Measurements from ENCODE around the gene C11orf42. TPM values are rescaled to one million over a fixed set of nuclear protein-coding genes. Genes with fewer than 3 reads are reported as not detected.

C11orf42 gene
- total RNA-seq, 1 experiment from 2014 or later = not detected

GRCh38 chr11:6197466-6198200 is 7.7 kb upstream of the C11orf42 start:
- Histone ChIP-seq H3K4me1 (ENCODE audit: insufficient read depth, low read length) (peaks cover 3% of the 10 kb centered on the region; the same call in 1 of the 2 replicates), H3K79me2 (ENCODE audit: insufficient read depth, low read length) (no peaks in the 10 kb centered on the region), H3K27me3 (ENCODE audit: insufficient read depth, low read length) (no peaks in the 10 kb centered on the region), H3K14ac (ENCODE audit: insufficient read depth, low read length) (no peak overlapping the region), H2BK120ac (ENCODE audit: low read depth, low read length, poor library complexity, severe bottlenecking) (no peak overlapping the region), H3K9me3 (ENCODE audit: control insufficient read depth, low read depth, low read length) (no peaks in the 10 kb centered on the region), H2BK20ac (ENCODE audit: low read depth, low read length, poor library complexity, severe bottlenecking) (no peak overlapping the region), H3K23ac (ENCODE audit: insufficient read length, low read depth, low read length) (no peak overlapping the region), H2AK5ac (ENCODE audit: insufficient read length, low read length) (no peak overlapping the region), H3K4me2 (ENCODE audit: insufficient read depth, insufficient read length, low read length) (no peak overlapping the region), H4K91ac (ENCODE audit: insufficient read length, low read depth, low read length) (no peak overlapping the region), H3T11ph (ENCODE audit: low read length) (no peak overlapping the region), H4K8ac (replicated peaks; ENCODE audit: insufficient read length, low read depth, low read length) (no peak overlapping the region), H4K5ac (ENCODE audit: insufficient read length, low read depth, low read length) (no peak overlapping the region), H3K4ac (ENCODE audit: low read depth, low read length) (no peak overlapping the region), H4K20me1 (ENCODE audit: control insufficient read depth, insufficient read depth, insufficient read length) (no peaks in the 10 kb centered on the region), H2BK12ac (ENCODE audit: insufficient read length, low read depth, low read length) (no peak overlapping the region), H2BK15ac (ENCODE audit: low read depth, low read length) (no peak overlapping the region), H3K27ac (ENCODE audit: insufficient read length, low read depth, low read length) (no peak overlapping the region), H3K9ac (ENCODE audit: extremely low read depth, insufficient read length, low read length) (no peak overlapping the region), H2BK5ac (ENCODE audit: insufficient read length, low read length) (no peak overlapping the region), H3K56ac (ENCODE audit: insufficient read length, low read depth, low read length) (no peak overlapping the region), H3K23me2 (ENCODE audit: insufficient read length, low read depth, low read length, poor library complexity, severe bottlenecking) (no peaks in the 10 kb centered on the region), H2AFZ (ENCODE audit: low read length) (no peak overlapping the region), H3K79me1 (ENCODE audit: insufficient read depth, low read depth, low read length, poor library complexity, severe bottlenecking) (no peaks in the 10 kb centered on the region), H3K18ac (ENCODE audit: insufficient read length, low read depth, low read length) (no peak overlapping the region)
- TF ChIP-seq CTCF (conservative IDR thresholded peaks at IDR 0.05) = no peak
- Mint-ChIP-seq H3K4me3 (no peak overlapping the region), H3K36me3 (ENCODE audit: insufficient read depth in 1 of 3, low read depth in 3 of 3) (0 out of 7 replicates have a peak, but pooled peaks cover 0 to 2% (median 0%) of the 10 kb centered on the region in 3 experiments), H3K4me1 (peaks cover 8% of the 10 kb centered on the region in 2 experiments), H3K9me3 (no peaks in the 10 kb centered on the region), H3K27ac (no peak overlapping the region), H3K27me3 (ENCODE audit: low read depth) (no peaks in the 10 kb centered on the region)
- no CpG with 5 or more reads among the region's 4 CpGs for WGBS (ENCODE audit: extremely low coverage, insufficient read length, low lambda C conversion rate)
- DNase-seq = no peak
